Ecto neural progenitor cell (in vitro differentiated cells): ENCODE results near the gene RAPSN.

Source experiments
- DNase-seq: peaks from one replicate; pipeline ENCODE4 v3.0.0-alpha.2; 2018; ENCODE audit warnings: low spot score

RAPSN gene

DNA sequence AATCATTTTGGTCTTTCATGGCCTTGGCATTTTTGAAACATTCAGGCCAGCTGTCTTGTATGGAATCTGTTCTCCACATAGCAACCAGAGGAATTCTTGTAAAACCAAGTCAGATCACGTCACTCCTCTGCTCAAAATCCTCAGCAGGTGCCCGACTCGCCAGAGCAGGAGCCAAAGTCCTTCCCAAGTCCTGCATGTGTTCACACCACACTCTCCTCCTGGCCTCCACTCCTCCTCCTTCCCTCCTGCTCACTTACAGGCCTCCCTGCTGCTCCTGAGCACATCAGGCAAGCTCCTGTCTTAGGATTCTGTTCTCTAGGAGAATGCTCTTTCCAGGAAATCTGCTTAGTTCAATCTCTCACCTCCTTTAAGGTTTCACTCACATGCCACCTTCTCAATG, 15.8 kb downstream of the RAPSN start:
- DNase-seq, result no peak

DNA sequence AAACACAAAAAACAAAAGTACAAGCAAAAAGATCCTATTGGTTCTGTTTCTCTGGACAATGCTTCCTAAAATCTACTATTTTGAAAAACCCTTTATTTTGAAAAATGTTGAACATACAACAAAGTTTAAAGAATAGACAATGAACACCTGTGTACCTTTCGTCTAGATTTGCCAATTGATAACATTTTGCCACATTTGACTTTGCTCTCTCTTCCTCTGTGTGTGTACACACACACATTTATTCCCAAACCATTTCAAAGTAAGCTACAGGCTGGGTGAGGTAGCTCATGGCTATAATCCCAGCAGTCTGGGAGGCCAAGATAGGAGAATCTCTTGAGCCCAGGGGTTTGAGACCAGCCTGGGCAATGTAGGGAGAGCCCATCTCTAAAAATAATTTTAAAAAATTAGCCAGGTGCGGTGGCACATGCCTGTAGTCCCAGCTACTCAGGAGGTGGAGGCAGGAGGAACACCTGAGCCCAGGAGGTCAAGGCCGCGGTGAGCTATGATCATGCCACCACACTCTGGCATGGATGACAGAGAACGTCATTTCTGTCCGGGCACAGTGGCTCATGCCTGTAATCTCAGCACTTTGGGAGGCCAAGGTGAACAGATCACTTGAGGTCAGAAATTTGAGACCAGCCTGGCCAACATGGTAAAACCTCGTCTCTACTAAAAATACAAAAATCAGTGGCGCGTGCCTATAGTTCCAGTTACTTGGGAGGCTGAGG, 17.4 kb downstream of the RAPSN start:
- no peak for DNase-seq

DNA sequence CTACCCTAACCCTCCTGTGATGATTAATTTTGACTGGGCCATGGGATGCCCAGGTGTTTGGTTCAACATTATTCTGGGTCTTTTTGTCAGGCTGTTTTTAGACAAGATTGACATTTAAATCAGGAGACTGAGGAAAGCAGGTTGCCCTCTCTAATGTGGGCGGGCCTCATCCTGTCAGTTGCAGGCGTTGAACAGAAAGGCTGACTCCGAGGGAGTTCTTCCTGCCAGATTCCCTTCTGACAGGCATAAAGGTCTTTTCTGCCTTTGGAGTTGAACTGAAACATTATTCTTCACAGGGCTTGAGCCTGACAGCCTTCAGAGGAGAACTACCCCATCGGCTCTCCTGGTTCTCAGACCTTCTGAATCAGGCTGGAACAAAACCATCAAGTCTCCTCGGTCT, 18.4 kb downstream of the RAPSN start:
- no peak for DNase-seq

DNA sequence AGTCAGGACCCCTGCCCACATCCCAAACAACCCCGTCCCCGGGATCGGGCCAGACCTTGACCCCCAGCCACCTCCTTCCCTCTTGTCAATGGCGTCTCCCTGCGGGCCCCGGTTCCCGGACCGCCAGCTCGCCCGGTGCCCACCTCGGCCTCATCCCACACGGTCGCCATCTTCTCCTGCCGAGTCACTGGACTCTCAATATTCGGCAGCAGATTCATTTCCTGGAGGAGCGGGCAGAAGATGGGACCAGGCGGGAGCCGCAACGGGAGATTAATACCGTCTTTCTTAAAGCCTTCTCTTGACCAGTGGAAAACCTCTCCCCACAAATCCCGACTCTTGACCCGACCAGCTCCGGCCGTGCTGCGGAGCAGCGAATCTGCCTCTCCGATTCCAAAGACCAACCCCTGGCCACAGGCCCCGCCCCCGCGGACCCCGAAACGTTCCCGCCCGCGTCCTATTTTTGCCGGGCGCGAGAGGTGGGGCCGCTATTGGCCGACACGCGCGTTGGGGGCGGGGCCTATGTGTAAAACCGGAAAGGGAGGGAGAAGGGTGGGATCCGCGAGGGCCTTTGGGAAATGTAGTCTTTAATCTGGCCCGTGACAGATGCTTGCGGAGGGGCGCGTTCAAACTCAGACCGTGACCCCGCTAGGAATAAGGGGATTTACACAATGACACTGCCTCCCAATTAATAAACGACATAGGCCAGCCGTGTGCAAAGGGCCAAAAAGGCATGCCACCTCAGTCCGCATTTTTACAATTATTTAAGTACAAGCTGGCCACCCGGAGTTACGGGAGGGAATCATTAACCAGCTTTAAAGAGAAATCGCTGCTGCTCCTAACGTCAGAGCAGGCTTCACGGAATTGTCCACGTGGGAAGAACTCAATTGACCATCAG, 22.6 kb downstream of the RAPSN start, which contains the start of gene PSMC3:
PSMC3 (minus strand) TSS at position 378 of the 895 bp plus-strand sequence; CDS start at position 218, 160 bp downstream.
- peak; percentile 98 for DNase-seq

DNA sequence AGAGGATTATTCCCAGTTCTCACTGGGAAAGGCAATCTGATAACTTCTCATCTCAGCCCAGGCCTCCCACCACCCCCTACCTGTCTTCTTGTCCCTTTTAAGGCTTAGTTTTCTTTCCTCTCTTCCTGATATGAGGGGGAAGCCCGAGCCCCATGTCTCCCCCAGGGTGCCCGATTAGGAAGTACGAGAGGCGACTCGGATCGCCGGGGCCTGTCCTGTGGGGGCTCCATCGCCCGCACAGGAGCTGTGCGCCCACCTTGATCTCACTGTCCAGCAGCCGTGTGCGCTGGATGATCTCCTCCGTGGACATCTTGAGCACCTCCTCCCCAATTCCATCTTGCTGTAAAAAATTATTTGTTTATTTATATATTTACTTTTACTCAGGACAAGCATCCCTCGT, 23.3 kb downstream of the RAPSN start:
- DNase-seq, result no peak

DNA sequence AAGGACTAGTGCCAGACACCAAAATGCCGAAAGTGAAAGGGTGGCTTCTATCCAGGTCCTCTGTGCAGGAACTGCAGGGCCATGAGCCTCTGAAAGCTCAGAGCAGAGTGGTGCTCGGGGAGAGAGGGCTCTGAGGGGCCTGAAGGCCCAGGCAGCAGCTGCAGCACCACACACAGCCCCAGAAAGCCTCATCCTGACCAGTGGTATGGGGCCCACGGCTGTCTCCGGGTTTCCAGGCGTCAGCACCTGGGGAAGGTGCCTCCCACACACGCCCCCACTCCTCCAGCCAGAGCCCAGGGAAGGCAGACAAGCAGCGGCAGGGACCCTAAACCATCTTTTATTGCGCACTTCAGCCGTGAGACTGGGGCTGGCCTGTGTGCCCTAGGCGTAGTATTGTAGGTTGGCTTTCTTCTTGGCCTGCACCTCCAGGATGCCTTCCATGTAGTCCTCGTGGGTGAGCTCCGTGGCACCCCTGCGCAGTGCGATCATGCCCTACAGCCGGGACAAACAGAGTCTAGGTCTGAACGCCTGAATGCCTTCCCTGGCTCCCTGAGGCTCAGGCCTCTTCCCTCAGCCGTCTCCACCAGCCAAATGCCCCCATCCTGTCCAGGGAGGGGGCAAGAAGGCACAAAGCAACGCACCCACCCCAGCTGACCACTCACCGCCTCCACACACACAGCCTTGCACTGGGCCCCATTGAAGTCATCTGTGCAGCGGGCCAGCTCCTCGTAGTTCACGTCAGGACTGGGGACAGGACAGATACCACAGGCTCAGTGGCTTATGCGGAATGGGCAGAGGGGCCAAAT, 30.3 kb downstream of the RAPSN start:
- no peak for DNase-seq

DNA sequence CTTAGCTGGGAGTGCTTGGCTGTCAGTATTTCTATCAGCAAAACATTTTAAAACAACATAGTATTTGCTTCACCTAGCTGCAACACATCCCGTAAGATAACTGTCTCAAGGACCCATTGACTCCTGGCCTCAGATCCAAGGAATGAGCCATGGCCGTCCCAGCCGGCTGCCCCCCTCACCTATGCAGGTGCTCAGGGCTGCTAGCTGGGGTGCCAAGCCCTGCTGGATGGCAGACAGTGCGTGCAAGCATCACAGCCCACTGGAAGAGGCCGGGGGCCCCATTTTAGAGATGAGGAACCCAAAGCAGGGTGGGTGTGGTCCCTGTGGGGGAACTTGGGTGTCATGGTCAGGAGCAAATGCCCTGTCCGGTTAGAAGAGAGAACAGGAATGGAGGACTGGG, 31.2 kb downstream of the RAPSN start:
- no peak for DNase-seq

DNA sequence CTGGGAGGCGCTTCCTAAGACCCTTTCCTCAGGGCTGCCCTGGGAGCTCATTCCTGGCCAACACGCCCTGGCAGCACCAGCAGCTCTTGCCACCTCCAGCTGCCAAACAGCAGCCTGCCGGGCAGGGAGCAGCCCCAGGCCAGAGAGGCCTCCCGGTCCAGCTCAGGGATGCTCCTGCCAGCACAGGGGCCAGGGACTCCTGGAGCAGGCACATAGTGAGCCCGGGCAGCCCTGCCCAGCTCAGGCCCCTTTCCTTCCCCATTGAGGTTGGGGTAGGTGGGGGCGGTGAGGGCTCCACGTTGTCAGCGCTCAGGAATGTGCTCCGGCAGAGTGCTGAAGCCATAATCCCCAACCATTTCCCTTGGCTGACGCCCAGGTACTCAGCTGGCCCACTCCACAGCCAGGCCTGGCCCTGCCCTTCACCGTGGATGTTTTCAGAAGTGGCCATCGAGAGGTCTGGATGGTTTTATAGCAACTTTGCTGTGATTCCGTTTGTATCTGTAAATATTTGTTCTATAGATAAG, 32.9 kb downstream of the RAPSN start:
- DNase-seq, result no peak

DNA sequence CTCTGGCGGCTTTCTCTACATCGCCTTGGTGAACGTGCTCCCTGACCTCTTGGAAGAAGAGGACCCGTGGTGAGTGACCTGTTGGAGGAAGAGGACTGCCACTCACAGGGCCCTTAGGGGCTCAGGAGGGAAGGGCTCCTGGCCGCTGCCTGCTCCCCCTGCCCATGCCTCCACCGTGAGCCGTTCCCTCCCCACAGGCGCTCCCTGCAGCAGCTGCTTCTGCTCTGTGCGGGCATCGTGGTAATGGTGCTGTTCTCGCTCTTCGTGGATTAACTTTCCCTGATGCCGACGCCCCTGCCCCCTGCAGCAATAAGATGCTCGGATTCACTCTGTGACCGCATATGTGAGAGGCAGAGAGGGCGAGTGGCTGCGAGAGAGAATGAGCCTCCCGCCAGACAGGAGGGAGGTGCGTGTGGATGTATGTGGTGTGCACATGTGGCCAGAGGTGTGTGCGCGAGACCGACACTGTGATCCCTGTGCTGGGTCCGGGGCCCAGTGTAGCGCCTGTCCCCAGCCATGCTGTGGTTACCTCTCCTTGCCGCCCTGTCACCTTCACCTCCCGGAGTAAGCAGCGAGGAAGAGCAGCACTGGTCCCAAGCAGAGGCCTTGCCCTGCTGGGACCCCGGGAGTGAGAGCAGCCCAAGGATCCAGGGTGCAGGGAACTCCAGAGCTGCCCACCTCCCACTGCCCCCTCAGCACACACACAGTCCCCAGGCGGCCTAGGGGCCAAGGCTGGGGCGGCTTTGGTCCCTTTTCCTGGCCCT, 33.7 kb downstream of the RAPSN start:
- no peak for DNase-seq

DNA sequence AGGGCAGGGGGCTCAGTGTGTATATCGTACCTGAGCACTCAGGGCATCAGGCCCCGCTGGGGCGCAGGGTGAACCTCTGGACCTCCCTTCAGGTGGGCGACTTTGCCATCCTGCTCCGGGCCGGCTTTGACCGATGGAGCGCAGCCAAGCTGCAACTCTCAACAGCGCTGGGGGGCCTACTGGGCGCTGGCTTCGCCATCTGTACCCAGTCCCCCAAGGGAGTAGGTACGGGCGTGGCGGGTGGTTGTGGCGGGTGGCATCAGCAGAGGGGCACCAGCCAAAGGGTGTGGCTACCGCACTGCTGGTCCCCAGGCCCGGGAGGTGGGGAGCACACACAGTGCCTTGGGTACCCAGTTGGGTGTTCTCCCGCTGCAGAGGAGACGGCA, 34.3 kb downstream of the RAPSN start:
- DNase-seq, result no peak

DNA sequence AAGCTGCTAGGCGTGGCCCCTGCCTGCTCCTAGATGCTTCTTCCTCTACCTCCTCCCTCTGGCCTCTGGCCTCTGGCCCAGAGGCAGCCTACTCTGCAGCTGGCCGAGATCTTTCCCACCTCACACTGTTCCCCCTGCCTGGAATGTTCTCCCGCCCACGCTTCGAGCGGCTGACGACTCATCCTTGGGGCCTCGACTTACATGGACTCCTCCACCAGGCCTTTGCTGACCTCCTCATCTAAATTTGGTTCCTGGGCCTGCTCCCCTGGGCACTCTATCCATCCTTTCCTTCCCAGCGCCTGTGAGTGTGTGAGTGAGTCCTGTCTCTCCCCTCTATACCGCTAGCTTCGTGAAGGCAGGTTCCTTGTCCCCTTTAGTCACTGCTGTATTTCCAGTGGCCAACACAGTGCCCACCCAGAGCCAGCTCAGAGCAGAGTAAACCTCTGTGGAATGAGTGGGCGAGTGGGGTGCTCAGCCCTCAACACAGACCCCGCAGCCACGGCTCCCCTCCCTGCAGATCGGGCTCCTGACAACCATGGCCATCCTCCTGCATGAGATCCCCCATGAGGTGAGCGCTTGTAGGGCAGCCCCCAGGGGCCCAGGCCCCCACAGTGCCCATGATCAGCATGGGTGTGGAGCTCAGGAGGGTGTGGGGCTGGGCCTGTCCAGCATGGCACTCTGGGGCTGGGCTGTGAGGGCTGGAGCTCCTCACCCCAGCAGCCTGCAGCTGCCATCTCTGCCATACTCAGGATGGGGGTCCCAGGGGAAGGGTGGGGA, 34.8 kb downstream of the RAPSN start:
- DNase-seq, result no peak

DNA sequence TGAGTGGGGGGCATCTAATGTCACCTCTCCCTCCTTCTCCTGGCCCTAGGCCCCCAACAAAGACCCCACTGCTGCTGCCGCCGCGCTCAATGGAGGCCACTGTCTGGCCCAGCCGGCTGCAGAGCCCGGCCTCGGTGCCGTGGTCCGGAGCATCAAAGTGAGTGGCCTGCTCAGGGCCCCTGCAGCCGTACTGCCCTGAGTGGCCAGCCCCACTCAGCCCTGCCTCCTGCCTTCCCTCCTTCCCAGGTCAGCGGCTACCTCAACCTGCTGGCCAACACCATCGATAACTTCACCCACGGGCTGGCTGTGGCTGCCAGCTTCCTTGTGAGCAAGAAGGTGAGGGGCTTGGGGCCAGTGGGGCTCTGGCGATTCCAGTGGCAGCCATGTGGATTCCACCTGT, 35.6 kb downstream of the RAPSN start:
- no peak for DNase-seq

DNA sequence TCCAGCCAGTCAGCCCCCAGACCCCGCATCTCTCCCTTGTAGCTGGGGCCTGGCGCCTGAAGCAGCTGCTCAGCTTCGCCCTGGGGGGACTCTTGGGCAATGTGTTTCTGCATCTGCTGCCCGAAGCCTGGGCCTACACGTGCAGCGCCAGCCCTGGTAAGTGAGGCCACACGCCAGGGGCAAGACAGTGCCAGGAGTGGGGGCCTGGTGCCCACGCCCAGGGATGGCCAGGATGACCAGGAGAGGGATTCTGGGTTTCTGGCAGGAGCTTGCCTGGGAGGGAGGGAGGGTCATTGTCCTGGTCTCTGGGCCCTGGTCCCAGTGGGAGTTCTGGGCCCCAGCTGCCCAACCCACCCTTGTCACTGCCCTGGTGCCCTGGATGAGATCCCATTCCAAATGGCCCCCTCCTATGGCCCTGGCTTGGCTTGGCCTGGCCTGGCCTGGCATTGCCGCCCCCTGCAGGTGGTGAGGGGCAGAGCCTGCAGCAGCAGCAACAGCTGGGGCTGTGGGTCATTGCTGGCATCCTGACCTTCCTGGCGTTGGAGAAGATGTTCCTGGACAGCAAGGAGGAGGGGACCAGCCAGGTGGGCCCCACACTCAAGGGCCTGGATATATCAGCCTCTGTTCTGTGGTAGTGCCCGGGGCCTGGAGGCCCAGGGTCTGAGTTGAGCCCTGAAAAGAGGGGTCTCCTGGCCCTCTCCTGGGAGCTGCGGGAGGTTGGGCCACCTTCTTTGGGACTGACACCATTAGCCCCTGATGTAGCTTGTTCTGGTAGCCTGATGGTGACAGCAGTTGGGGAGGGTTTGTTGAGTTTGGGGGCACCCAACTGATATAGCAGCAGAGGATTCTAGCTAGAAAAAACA, 36.8 kb downstream of the RAPSN start:
- peak; percentile 83 for DNase-seq

DNA sequence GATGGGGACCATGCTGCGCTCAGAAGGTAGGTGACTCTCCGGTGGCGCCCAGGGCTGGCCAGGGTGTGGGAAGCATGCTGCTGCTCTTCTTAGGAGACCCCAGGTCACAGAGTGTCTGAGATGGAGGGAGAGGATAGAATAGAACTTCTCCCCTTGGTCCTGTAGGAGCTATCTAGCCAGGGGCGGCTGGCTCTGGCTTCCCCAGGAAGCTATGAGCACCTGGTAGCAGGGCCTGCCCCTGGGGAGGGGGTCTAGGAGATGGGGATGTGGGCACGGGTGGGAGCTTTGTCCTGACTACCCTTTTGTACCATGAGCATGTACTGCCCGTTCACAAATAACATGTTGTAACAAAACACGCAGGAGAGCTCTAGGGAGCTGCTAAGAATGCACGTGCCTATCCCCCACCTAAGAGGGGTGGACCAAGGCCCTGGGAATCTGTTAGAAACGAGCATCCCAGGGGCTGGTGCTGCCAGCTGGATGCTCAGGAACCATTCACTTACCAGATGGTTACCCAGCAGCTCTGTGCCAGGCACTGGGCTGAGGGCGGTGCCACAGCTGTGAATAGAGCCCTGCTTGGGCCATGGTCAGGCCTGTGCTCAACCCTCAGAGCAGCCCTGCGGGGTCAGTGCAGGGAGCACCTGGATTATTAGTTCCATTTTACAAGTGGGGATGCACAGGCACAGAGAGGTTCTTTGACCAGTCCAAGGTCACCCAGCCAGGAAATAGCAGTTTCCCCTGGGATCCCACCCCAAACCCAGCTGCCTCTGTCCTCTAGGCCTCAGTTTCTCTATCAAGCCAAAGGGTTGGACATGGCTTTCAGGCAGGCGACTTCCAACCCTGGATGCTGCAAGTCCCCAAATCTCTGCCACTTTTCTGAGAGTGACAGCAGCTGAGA, 38.3 kb downstream of the RAPSN start:
- no peak for DNase-seq

DNA sequence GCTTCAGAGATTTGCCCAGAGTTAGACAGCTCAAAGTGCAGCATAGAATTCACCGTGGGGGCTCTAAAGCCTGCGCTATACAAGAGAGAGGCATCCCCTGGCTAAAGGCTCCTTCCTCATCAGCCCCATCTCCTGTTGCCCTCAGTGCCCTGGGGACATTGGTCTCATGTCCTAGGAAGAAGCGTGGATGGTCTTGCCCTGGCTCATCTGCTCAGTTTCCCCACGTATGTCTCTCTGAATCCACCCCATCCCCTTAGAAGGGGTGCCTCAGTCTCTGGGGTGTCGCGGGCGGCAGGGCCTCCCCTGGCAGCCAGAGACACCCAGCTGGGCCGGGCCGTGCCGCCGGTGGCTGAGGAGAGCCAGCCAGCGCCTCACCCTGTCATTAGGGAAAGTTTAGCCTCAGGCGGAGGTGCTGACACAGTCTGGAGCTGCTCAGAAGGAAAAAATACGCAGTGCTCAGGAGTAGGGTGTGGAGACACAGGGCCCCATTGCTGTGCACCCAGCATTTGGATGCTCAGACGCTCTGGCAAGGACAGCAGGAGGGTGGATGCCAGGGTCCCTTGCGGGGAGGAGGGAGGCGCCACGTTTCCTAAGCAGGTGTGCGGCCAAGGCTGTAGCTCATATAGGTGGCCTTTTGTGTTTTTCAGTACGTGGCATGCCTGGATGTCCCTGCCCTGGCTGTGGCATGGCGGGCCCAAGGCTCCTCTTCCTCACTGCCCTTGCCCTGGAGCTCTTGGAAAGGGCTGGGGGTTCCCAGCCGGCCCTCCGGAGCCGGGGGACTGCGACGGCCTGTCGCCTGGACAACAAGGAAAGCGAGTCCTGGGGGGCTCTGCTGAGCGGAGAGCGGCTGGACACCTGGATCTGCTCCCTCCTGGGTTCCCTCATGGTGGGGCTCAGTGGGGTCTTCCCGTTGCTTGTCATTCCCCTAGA, 39.2 kb downstream of the RAPSN start:
- DNase-seq, result no peak

DNA sequence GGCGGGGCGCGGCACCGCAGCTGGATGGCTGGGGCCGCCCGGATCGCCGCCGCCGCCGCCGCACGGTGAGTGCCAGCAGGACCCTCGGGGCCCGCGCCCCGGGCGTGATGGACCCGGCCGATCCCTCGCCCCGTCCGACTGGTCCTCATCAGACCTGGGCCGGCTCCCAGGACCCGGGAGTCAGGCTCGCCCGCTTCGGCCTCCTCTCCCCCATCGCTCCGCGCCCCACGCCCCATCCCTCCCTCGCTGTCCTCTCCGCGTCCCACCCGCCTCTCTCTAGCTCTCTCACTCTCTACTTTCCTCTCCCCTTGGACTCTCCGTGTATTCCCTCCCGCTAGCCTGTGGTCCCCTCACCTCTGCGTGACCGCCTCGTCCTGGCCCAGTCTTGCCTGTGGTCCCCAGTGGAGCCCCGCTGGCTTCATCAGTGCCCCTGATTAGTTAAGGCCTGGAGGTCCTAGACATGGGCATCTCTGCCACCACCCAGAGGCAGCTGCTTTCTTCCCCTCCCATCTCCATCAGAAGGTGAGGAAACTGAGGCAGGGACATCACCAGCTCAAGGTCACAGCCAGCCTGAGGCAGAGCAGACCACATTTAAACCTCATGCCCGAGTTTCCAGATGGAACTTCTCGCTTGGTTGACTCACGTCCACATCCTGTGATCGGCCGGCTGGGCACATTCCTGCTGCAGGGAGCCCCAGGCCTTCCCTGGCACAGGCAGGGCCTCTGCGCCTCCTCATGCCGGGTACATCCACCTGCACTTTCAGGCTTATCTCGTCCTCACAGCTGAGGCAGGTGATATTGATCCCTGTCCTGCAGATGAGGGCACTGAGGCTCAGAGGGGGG, 40.1 kb downstream of the RAPSN start:
- peak; percentile 65 for DNase-seq
